ENCODE results near the gene FAT1.

GRCh38 chr4:186602978-186603377 lies 120.7 kb downstream of the FAT1 start:
- TF ChIP-seq POLR2A (IDR thresholded peaks at IDR 0.05) (no peak), CTCF (IDR thresholded peaks at IDR 0.05) (no peak)
